ENCODE measurements around the gene CCDC85A.

The CCDC85A gene

DNA sequence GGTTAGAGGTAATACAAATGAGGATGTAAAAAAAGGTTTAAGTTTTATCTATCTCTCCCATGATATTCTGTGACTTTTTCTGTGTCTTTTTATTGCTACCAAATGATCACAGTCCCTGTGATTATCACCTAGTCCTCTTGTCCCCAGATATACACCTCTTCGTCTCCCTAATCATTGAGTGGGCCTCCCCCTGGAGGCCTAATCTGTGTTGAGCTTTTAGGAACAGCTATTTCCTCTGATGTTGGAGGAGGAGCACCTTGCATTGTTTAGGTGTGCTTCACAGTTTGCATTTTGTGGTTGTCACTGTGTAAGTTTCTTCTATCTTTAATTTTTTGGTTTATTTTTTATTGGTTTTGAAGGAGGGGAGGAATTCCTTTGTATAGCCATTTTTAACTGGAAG, 33.3 kb downstream of the CCDC85A start:
- TF ChIP-seq, protein P1, sequence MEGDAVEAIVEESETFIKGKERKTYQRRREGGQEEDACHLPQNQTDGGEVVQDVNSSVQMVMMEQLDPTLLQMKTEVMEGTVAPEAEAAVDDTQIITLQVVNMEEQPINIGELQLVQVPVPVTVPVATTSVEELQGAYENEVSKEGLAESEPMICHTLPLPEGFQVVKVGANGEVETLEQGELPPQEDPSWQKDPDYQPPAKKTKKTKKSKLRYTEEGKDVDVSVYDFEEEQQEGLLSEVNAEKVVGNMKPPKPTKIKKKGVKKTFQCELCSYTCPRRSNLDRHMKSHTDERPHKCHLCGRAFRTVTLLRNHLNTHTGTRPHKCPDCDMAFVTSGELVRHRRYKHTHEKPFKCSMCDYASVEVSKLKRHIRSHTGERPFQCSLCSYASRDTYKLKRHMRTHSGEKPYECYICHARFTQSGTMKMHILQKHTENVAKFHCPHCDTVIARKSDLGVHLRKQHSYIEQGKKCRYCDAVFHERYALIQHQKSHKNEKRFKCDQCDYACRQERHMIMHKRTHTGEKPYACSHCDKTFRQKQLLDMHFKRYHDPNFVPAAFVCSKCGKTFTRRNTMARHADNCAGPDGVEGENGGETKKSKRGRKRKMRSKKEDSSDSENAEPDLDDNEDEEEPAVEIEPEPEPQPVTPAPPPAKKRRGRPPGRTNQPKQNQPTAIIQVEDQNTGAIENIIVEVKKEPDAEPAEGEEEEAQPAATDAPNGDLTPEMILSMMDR (IDR thresholded peaks at IDR 0.05; ENCODE audit: borderline replicate concordance, insufficient read depth, low read depth, low read length): no peak

DNA sequence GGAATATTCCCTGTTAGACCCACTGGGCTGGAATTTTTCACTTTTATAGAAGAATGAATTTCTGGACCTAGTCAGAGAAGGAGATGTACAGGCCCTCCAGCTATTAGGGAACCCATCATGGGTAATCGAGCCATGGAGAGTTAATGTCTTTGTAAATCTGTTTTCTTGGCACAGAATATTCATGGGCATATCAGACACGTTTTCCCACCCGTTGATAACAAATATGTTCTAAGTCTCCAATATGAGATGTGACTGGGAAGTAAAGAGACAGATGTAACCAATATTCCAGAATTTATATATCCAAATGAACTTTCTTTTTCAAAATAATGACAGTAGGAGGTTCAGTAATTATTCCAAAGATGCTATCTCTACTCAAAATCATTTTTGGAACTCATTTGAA, 38.7 kb downstream of the CCDC85A start:
- H3K4me3 ChIP-seq (ENCODE audit: low read depth, low read length): no peak overlapping the region
- TF ChIP-seq, protein P1 (IDR thresholded peaks at IDR 0.05; ENCODE audit: borderline replicate concordance, insufficient read depth, low read depth, low read length): no peak

More for the DNA sequence above, 33.3 kb downstream of the CCDC85A start:
- H3K4me3 ChIP-seq (ENCODE audit: low read depth, low read length): no peak overlapping the region

DNA sequence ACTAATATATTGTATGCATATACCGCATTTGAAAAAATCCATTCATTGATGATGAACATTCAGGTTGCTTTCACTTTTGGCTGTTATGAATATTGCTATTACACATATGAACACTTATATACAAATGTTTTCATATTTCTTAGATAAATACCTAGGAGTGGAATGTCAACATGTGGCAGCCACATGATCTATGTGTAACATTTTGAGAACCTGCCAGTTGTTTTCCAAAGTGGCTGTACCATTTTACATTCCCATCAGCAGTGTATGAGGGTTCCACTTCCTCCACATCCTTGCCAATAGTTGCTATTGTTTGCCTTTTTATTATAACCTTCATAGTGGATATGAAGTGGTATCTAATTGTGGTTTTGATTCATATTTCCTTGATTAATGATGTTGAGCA, 40.5 kb downstream of the CCDC85A start:
- TF ChIP-seq, protein P1 (IDR thresholded peaks at IDR 0.05; ENCODE audit: borderline replicate concordance, insufficient read depth, low read depth, low read length): no peak
- H3K4me3 ChIP-seq (ENCODE audit: low read depth, low read length): no peak overlapping the region

DNA sequence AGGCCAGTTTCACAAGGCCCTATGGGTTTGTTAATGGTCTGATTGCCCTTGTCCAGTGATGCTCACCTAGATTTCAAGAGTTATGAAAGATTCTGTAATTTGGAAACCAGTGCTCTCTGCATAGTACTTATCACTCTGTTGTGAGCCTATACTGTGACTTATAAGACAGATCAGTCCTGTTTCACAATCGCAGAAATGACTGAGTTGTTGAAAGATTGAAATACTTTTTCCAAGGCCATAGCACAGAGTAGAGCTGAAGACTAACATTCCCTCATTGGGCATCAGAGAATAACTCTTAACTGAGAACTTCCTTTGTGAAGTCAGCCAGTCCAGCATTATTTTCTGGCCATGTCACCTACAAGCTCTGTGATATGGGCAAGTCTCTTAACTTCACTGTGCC, 44.0 kb downstream of the CCDC85A start:
- TF ChIP-seq, protein P1 (IDR thresholded peaks at IDR 0.05; ENCODE audit: borderline replicate concordance, insufficient read depth, low read depth, low read length): no peak
- no peak overlapping the region for H3K4me3 ChIP-seq (ENCODE audit: low read depth, low read length)

DNA sequence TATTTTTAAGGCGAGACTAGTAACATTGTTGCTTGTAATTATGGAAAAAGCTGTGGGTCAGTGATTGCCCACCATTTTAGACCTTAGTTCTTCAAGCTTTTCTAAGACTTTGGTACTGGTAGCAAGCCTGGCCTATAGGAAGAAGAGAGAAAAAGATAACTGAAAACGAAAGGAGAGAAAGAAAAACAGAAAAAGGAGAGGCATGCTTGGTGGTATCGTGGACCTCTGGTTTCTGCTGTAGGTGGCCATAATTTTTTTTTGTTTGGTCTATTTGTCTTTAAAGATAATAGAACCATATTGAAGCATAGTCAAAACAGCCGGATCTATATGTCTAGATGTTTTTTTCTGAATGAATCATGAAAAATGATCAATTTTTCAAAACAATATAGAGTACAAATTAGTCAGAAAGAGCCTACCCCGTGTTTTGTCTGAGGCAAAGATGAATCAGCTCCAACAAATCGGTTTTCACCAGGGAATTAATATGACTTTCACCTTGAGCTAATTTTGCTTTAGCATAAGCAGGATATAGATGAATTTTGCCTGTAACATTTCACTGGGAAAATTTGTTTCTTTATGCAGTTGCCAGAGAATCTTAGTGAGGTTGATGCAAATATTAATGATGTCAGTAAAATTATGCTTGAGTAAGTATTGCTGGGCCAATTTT, 45.7 kb downstream of the CCDC85A start:
- TF ChIP-seq, protein P1 (IDR thresholded peaks at IDR 0.05; ENCODE audit: borderline replicate concordance, insufficient read depth, low read depth, low read length): no peak

DNA sequence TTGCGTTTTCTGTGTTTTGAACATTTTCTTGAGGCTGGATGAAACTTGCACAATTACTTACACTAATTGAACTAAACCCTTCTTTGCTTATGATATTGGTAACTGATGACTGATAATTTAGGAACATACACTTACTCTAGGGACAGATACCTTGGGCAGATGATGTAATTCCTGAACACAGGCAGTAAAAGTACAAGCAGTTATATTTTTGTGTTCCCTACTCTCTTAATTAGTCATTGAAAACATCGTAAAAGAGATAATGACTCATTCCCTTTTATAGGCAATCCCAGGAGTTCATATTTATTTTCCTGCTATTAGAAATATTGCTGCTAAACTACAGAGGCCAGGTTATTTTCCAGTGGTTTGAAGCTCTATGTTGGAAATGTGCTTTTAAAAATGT, 46.4 kb downstream of the CCDC85A start:
- H3K4me3 ChIP-seq (ENCODE audit: low read depth, low read length): no peak overlapping the region
- TF ChIP-seq, protein P1 (IDR thresholded peaks at IDR 0.05; ENCODE audit: borderline replicate concordance, insufficient read depth, low read depth, low read length): no peak

More for the DNA sequence above, 45.7 kb downstream of the CCDC85A start:
- H3K4me3 ChIP-seq (ENCODE audit: low read depth, low read length): no peak overlapping the region

DNA sequence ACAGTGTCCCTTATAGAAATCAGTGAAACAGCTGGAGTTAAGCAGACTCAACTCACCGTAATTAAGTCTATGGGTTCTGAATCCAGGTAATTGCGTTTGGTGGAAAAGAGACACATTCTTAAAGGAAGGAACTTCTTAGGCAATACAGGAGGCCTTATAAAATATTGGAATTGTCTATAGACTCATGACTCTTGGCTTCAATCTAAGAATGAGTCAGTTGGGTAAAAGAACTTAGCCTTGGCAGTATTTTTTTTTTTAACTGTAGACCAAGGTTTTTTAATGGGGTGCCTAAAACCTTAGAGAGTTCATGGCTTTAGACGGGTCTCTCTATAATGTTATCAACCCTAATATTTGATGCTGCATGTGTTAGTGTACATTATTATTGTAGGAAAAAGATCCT, 47.6 kb downstream of the CCDC85A start:
- H3K4me3 ChIP-seq (ENCODE audit: low read depth, low read length): no peak overlapping the region
- TF ChIP-seq, protein P1 (IDR thresholded peaks at IDR 0.05; ENCODE audit: borderline replicate concordance, insufficient read depth, low read depth, low read length): no peak

All from GM12875 (cell line).